WTC11 (cell line): ENCODE results near the gene PLCG2. TPM values are rescaled to one million over a fixed set of nuclear protein-coding genes. Genes with fewer than 3 reads are reported as not detected.

Experiments used
- ATAC-seq: fragments of 200-7000 bp; cut with Tn5 transposase; 2 replicates; pipeline ENCODE4 v1.10.0; 2021; ENCODE audit warnings: mild to moderate bottlenecking, moderate library complexity
- CTCF ChIA-PET: fragments of 300-600 bp; sonication (Branson Sonifier 250); formaldehyde crosslinking; loops from one replicate; lab custom pipeline; 2021; ENCODE audit warnings: antibody characterized with exemption; lab: Charles Lee
- POLR2A ChIA-PET: fragments of 350-600 bp; sonication (Branson Sonifier 250); formaldehyde crosslinking; loops from one replicate; lab custom pipeline; 2021; ENCODE audit warnings: antibody characterized with exemption; lab: Charles Lee
- DNase-seq: peaks from one replicate; pipeline ENCODE4 v3.0.0; 2021; ENCODE audit warnings: low spot score
- H3K27ac Mint-ChIP-seq: 2 replicates; pipeline ENCODE4 v1.8.0; 2021; ENCODE audit warnings: mixed read lengths
- H3K27me3 Mint-ChIP-seq: 2 replicates; pipeline ENCODE4 v1.8.0; 2021; ENCODE audit warnings: low read depth, mild to moderate bottlenecking, moderate library complexity, mixed read lengths
- H3K36me3 Mint-ChIP-seq: 2 replicates; pipeline ENCODE4 v1.8.0; 2021; ENCODE audit warnings: mixed read lengths
- H3K4me1 Mint-ChIP-seq: 2 replicates; pipeline ENCODE4 v1.8.0; 2022; ENCODE audit warnings: mixed read lengths
- H3K4me3 Mint-ChIP-seq: 2 replicates; pipeline ENCODE4 v1.8.0; 2021; ENCODE audit warnings: mild to moderate bottlenecking, moderate library complexity, mixed read lengths
- H3K9me3 Mint-ChIP-seq: 2 replicates; pipeline ENCODE4 v1.8.0; 2021; ENCODE audit warnings: mixed read lengths
- EMX1 ChIP-seq: fragments of 250-450 bp; sonication (Bioruptor Pico); IDR thresholded peaks from 2 replicates; pipeline ENCODE4 v1.8.0; 2021; ENCODE audit warnings: mild to moderate bottlenecking
- ETV6 ChIP-seq: sonication (generic); formaldehyde crosslinking; IDR thresholded peaks from 2 replicates; pipeline ENCODE4 v1.8.1; 2022; ENCODE audit warnings: mild to moderate bottlenecking, missing genetic modification reagents
- FOXP1 ChIP-seq: sonication (generic); formaldehyde crosslinking; IDR thresholded peaks from 2 replicates; pipeline ENCODE4 v1.8.0; 2022; ENCODE audit warnings: missing genetic modification reagents, mild to moderate bottlenecking, moderate library complexity, borderline replicate concordance
- GABPB1 ChIP-seq: sonication (generic); formaldehyde crosslinking; IDR thresholded peaks from 2 replicates; pipeline ENCODE4 v1.8.1; 2023; ENCODE audit warnings: mild to moderate bottlenecking, missing genetic modification reagents
- GTF2I ChIP-seq: fragments of 250-450 bp; sonication (Bioruptor Pico); conservative IDR thresholded peaks from 2 replicates; pipeline ENCODE4 v1.4.0; 2021; ENCODE audit warnings: mild to moderate bottlenecking
- HMGA2 ChIP-seq: fragments of 250-450 bp; sonication (Bioruptor Pico); IDR thresholded peaks from 2 replicates; pipeline ENCODE4 v1.4.0; 2021; ENCODE audit warnings: mild to moderate bottlenecking, moderate library complexity
- JUN ChIP-seq: sonication (generic); formaldehyde crosslinking; IDR thresholded peaks from 2 replicates; pipeline ENCODE4 v1.8.0; 2023; ENCODE audit warnings: mild to moderate bottlenecking, missing genetic modification reagents
- MXD4 ChIP-seq: fragments of 250-450 bp; sonication (Bioruptor Pico); IDR thresholded peaks from 2 replicates; pipeline ENCODE4 v1.8.0; 2021; ENCODE audit warnings: mild to moderate bottlenecking, moderate library complexity, borderline replicate concordance
- NR2C2 ChIP-seq: sonication (generic); formaldehyde crosslinking; IDR thresholded peaks from 2 replicates; pipeline ENCODE4 v1.8.0; 2022; ENCODE audit warnings: mild to moderate bottlenecking, missing genetic modification reagents
- OVOL2 ChIP-seq: fragments of 250-450 bp; sonication (Bioruptor Pico); IDR thresholded peaks from 2 replicates; pipeline ENCODE4 v1.9.0; 2021; ENCODE audit warnings: mild to moderate bottlenecking, borderline replicate concordance
- ZBTB21 ChIP-seq: sonication (generic); formaldehyde crosslinking; IDR thresholded peaks from 2 replicates; pipeline ENCODE4 v1.8.1; 2023; ENCODE audit warnings: mild to moderate bottlenecking, missing genetic modification reagents, borderline replicate concordance
- ZNF121 ChIP-seq: sonication (generic); formaldehyde crosslinking; IDR thresholded peaks from 2 replicates; pipeline ENCODE4 v1.8.0; 2023; ENCODE audit warnings: missing genetic modification reagents
- ZNF219 ChIP-seq: sonication (generic); formaldehyde crosslinking; IDR thresholded peaks from 2 replicates; pipeline ENCODE4 v1.8.0; 2023; ENCODE audit warnings: missing genetic modification reagents, mild to moderate bottlenecking, borderline replicate concordance
- ZNF263 ChIP-seq: sonication (generic); formaldehyde crosslinking; IDR thresholded peaks from 2 replicates; pipeline ENCODE4 v1.8.1; 2022; ENCODE audit warnings: low read depth, mild to moderate bottlenecking, moderate library complexity, missing genetic modification reagents
- ZNF281 ChIP-seq: sonication (generic); formaldehyde crosslinking; IDR thresholded peaks from 2 replicates; pipeline ENCODE4 v1.8.0; 2023; ENCODE audit warnings: mild to moderate bottlenecking, missing genetic modification reagents
- ZNF396 ChIP-seq: fragments of 250-450 bp; sonication (Bioruptor Pico); IDR thresholded peaks from 2 replicates; pipeline ENCODE4 v1.8.0; 2021; ENCODE audit warnings: mild to moderate bottlenecking, moderate library complexity, borderline replicate concordance
- ZNF423 ChIP-seq: fragments of 250-450 bp; sonication (Bioruptor Pico); IDR thresholded peaks from 2 replicates; pipeline ENCODE4 v2.1.2; 2022; ENCODE audit warnings: mild to moderate bottlenecking, moderate library complexity
- ZNF425 ChIP-seq: fragments of 250-450 bp; sonication (Bioruptor Pico); conservative IDR thresholded peaks from 2 replicates; pipeline ENCODE4 v1.9.0; 2021; ENCODE audit warnings: mild to moderate bottlenecking
- ZNF532 ChIP-seq: fragments of 250-450 bp; sonication (Bioruptor Pico); IDR thresholded peaks from 2 replicates; pipeline ENCODE4 v1.9.0; 2021; ENCODE audit warnings: mild to moderate bottlenecking, borderline replicate concordance
- total RNA-seq: library from RNA; stranded (reverse); gene quantifications from 3 replicates; pipeline ENCODE4 v1.2.3, GENCODE V29; 2021
- TF ChIP-seq, protein P1 (sequence below): sonication (generic); formaldehyde crosslinking; IDR thresholded peaks from 2 replicates; pipeline ENCODE4 v1.8.1; 2022; ENCODE audit warnings: low read depth, missing genetic modification reagents, borderline replicate concordance
- TF ChIP-seq, protein P2 (sequence below): sonication (generic); formaldehyde crosslinking; IDR thresholded peaks from 2 replicates; pipeline ENCODE4 v1.8.0; 2022; ENCODE audit warnings: missing genetic modification reagents
- TF ChIP-seq, protein P3 (sequence below): sonication (generic); formaldehyde crosslinking; IDR thresholded peaks from 2 replicates; pipeline ENCODE4 v1.8.1; 2023; ENCODE audit warnings: mild to moderate bottlenecking, missing genetic modification reagents, moderate library complexity

The PLCG2 gene
- total RNA-seq, 1 experiment from 2014 or later: 7.0 TPM

DNA sequence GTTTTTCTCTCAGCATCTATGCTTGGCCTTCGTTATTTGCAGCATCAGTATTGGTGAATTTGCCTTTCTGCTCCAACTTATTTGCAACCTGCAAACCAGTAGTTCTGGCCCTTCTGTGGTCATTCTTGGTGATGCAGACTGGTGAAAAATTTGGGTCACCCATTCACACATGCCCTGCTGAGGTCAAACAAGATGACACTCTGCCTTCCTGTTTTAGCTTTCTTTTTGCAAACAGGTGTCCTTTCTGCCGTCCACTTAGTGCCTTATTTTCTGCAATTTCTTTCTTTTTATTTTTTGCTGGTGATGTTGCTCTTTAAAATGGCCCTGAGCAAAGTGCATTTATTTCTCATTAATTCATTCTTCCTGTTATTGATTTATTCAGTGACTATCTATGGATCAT lies 31.3 kb downstream of the PLCG2 start:
- CTCF ChIA-PET: no interaction called here
- H3K36me3 Mint-ChIP-seq: no peaks in the 10 kb centered on the region
- TF ChIP-seq, protein P1, sequence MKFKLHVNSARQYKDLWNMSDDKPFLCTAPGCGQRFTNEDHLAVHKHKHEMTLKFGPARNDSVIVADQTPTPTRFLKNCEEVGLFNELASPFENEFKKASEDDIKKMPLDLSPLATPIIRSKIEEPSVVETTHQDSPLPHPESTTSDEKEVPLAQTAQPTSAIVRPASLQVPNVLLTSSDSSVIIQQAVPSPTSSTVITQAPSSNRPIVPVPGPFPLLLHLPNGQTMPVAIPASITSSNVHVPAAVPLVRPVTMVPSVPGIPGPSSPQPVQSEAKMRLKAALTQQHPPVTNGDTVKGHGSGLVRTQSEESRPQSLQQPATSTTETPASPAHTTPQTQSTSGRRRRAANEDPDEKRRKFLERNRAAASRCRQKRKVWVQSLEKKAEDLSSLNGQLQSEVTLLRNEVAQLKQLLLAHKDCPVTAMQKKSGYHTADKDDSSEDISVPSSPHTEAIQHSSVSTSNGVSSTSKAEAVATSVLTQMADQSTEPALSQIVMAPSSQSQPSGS (CRISPR knock-in tag): no peak
- TF ChIP-seq, protein P2, sequence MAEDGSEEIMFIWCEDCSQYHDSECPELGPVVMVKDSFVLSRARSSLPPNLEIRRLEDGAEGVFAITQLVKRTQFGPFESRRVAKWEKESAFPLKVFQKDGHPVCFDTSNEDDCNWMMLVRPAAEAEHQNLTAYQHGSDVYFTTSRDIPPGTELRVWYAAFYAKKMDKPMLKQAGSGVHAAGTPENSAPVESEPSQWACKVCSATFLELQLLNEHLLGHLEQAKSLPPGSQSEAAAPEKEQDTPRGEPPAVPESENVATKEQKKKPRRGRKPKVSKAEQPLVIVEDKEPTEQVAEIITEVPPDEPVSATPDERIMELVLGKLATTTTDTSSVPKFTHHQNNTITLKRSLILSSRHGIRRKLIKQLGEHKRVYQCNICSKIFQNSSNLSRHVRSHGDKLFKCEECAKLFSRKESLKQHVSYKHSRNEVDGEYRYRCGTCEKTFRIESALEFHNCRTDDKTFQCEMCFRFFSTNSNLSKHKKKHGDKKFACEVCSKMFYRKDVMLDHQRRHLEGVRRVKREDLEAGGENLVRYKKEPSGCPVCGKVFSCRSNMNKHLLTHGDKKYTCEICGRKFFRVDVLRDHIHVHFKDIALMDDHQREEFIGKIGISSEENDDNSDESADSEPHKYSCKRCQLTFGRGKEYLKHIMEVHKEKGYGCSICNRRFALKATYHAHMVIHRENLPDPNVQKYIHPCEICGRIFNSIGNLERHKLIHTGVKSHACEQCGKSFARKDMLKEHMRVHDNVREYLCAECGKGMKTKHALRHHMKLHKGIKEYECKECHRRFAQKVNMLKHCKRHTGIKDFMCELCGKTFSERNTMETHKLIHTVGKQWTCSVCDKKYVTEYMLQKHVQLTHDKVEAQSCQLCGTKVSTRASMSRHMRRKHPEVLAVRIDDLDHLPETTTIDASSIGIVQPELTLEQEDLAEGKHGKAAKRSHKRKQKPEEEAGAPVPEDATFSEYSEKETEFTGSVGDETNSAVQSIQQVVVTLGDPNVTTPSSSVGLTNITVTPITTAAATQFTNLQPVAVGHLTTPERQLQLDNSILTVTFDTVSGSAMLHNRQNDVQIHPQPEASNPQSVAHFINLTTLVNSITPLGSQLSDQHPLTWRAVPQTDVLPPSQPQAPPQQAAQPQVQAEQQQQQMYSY (CRISPR knock-in tag): no peak
- TF ChIP-seq HMGA2 (CRISPR knock-in tag) (no peak), ZNF423 (CRISPR knock-in tag) (no peak), FOXP1 (CRISPR knock-in tag) (no peak), ZBTB21 (CRISPR knock-in tag) (no peak), ZNF281 (CRISPR knock-in tag) (no peak), JUN (no peak), ZNF396 (no peak), EMX1 (CRISPR knock-in tag) (no peak), GTF2I (CRISPR knock-in tag) (no peak), ETV6 (CRISPR knock-in tag) (no peak), ZNF219 (no peak), ZNF425 (CRISPR knock-in tag) (no peak), NR2C2 (CRISPR knock-in tag) (no peak), ZNF263 (CRISPR knock-in tag) (no peak)
- TF ChIP-seq, all 79 proteins: peak for 0
- peaks cover 12% of the 10 kb centered on the region for H3K9me3 Mint-ChIP-seq
- ATAC-seq: no peak
- no peak for DNase-seq
- H3K27me3 Mint-ChIP-seq: no peaks in the 10 kb centered on the region
- peak overlapping the region; percentile 47 for H3K27ac Mint-ChIP-seq
- H3K4me1 Mint-ChIP-seq: peaks cover 14% of the 10 kb centered on the region
- H3K4me3 Mint-ChIP-seq: no peak overlapping the region
- POLR2A ChIA-PET: no interaction called here

GRCh38 chr16:81810894-81811538 lies 31.9 kb downstream of the PLCG2 start:
- no peak for DNase-seq
- no peak for TF ChIP-seq GABPB1 (CRISPR knock-in tag)
- TF ChIP-seq ZNF532 (CRISPR knock-in tag): no peak
- no peak for TF ChIP-seq OVOL2
- TF ChIP-seq ZNF121: no peak
- TF ChIP-seq, protein P3, sequence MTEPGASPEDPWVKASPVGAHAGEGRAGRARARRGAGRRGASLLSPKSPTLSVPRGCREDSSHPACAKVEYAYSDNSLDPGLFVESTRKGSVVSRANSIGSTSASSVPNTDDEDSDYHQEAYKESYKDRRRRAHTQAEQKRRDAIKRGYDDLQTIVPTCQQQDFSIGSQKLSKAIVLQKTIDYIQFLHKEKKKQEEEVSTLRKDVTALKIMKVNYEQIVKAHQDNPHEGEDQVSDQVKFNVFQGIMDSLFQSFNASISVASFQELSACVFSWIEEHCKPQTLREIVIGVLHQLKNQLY (CRISPR knock-in tag): no peak
- no peak for TF ChIP-seq MXD4 (CRISPR knock-in tag)

More at GRCh38 chr16:81810894-81811538, 31.9 kb downstream of the PLCG2 start:
- H3K27me3 Mint-ChIP-seq: no peaks in the 10 kb centered on the region
- CTCF ChIA-PET: no interaction called here
- no peaks in the 10 kb centered on the region for H3K36me3 Mint-ChIP-seq
- H3K27ac Mint-ChIP-seq: no peak overlapping the region
- no peak for ATAC-seq
- POLR2A ChIA-PET: no interaction called here
- peaks cover 18% of the 10 kb centered on the region for H3K4me1 Mint-ChIP-seq
- peaks cover 12% of the 10 kb centered on the region for H3K9me3 Mint-ChIP-seq
- no peak overlapping the region for H3K4me3 Mint-ChIP-seq
